Measurements from ENCODE around the gene C10orf71.

- TF ChIP-seq CTCF (IDR thresholded peaks at IDR 0.05; ENCODE audit: low read depth, low read length, poor library complexity, severe bottlenecking) (no peak), EZH2phosphoT487 (IDR thresholded peaks at IDR 0.05; ENCODE audit: borderline replicate concordance, low read length) (no peak)
These were observed 19.7 kb upstream of the C10orf71 start for GRCh38 chr10:49279015-49279880.

Measured in DOHH2 (cell line).